Smooth muscle cell (in vitro differentiated cells): ENCODE data around the gene SAMD13. TPM values are rescaled to one million over a fixed set of nuclear protein-coding genes. Genes with fewer than 3 reads are reported as not detected.
A peak's percentile ranks its signal among the peaks of the same experiment; 100 is the strongest.

ENCODE experiments used
- DNase-seq: peaks from one replicate; lab custom pipeline; 2025; ENCODE audit not compliant: unreplicated experiment; lab: John Stamatoyannopoulos, UW
- H2AFZ ChIP-seq: fragments of 200-600 bp; sonication (generic); 2 replicates; pipeline ENCODE4 v1.6.0; 2016; ENCODE audit warnings: antibody characterized with exemption, low read depth, mild to moderate bottlenecking
- H3F3A ChIP-seq: fragments of 200-600 bp; sonication (generic); 2 replicates; pipeline ENCODE4 v1.6.0; 2017; ENCODE audit warnings: antibody characterized with exemption, low read depth
- H3K27ac ChIP-seq: fragments of 200-600 bp; sonication (generic); 2 replicates; pipeline ENCODE4 v1.5.1; 2016; ENCODE audit warnings: low read depth, mild to moderate bottlenecking
- H3K27me3 ChIP-seq: fragments of 200-600 bp; sonication (generic); 2 replicates; pipeline ENCODE4 v1.6.1; 2016; ENCODE audit warnings: low read depth, mild to moderate bottlenecking
- H3K36me3 ChIP-seq: fragments of 200-600 bp; sonication (generic); 2 replicates; pipeline ENCODE4 v1.5.1; 2016; ENCODE audit warnings: low read depth
- H3K4me1 ChIP-seq: fragments of 200-600 bp; sonication (generic); 2 replicates; pipeline ENCODE4 v1.5.1; 2016; ENCODE audit warnings: low read depth
- H3K4me2 ChIP-seq: fragments of 200-600 bp; sonication (generic); 2 replicates; pipeline ENCODE4 v1.6.0; 2016; ENCODE audit warnings: mild to moderate bottlenecking
- H3K4me3 ChIP-seq: fragments of 200-600 bp; sonication (generic); 2 replicates; pipeline ENCODE4 v1.5.1; 2016; ENCODE audit warnings: mild to moderate bottlenecking
- H3K79me2 ChIP-seq: fragments of 200-600 bp; sonication (generic); 2 replicates; pipeline ENCODE4 v1.6.0; 2016; ENCODE audit warnings: low read depth, mild to moderate bottlenecking
- H3K9ac ChIP-seq: fragments of 200-600 bp; sonication (generic); 2 replicates; pipeline ENCODE4 v1.6.0; 2016; ENCODE audit warnings: low read depth
- H3K9me3 ChIP-seq: fragments of 200-600 bp; sonication (generic); replicated peaks from 2 replicates; pipeline ENCODE4 v1.5.1; 2016; ENCODE audit warnings: low read depth
- H4K20me1 ChIP-seq: fragments of 200-600 bp; sonication (generic); 2 replicates; pipeline ENCODE4 v1.6.0; 2016; ENCODE audit warnings: low read depth
- WGBS: methylation state at CpG from one replicate; pipeline ENCODE4 v1.1.7; 2016; ENCODE audit warnings: low lambda C conversion rate; 5-methylcytosine and 5-hydroxymethylcytosine counted together
- polyA plus RNA-seq: library from polyadenylated mRNA; unstranded; fragments of >200 nt; fragmentation: Nextera tagmentation; extraction: Ambion mirVana; gene quantifications from 2 replicates; pipeline ENCODE4 v1.2.1, GENCODE V29; 2016
- total RNA-seq: library from RNA; depleted of rRNA; stranded (reverse); fragments of >200 nt; gene quantifications from 2 replicates; pipeline ENCODE4 v1.2.3, GENCODE V29; 2014
- TF ChIP-seq, protein P1 (sequence below): fragments of 200-600 bp; sonication (generic); IDR thresholded peaks from 2 replicates; pipeline ENCODE4 v1.5.1; 2017; ENCODE audit warnings: borderline replicate concordance, mild to moderate bottlenecking, antibody characterized with exemption; ENCODE audit not compliant: insufficient read depth, poor library complexity, severe bottlenecking

SAMD13 gene
- total and polyA plus RNA-seq, 2 experiments from 2014 or later = 0.66 to 2.7 TPM

DNA sequence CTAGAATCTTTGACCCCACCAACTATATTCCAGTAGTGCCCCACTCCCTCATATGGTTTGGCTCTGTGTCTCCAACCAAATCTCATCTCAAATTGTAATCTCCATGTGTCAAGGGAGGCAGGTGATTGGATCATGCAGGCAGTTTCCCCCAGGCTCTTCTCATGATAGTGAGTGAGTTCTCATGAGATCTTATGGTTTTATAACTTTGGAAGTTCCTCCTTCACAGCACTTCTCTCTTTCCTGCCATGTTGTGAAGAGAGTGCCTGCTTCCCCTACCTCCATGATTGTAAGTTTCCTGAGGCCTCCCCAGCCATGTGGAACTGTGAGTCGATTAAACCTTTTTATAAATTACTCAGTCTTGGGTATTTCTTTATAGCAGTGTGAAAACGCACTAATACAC, 7.7 kb upstream of the SAMD13 start:
- H3K27me3 ChIP-seq = no peaks in the 10 kb centered on the region
- no peak overlapping the region for H2AFZ ChIP-seq
- H4K20me1 ChIP-seq = no peaks in the 10 kb centered on the region
- H3F3A ChIP-seq = peaks cover 4% of the 10 kb centered on the region
- WGBS = 96% methylated on average over 2 of the region's 2 CpGs
- TF ChIP-seq, protein P1, sequence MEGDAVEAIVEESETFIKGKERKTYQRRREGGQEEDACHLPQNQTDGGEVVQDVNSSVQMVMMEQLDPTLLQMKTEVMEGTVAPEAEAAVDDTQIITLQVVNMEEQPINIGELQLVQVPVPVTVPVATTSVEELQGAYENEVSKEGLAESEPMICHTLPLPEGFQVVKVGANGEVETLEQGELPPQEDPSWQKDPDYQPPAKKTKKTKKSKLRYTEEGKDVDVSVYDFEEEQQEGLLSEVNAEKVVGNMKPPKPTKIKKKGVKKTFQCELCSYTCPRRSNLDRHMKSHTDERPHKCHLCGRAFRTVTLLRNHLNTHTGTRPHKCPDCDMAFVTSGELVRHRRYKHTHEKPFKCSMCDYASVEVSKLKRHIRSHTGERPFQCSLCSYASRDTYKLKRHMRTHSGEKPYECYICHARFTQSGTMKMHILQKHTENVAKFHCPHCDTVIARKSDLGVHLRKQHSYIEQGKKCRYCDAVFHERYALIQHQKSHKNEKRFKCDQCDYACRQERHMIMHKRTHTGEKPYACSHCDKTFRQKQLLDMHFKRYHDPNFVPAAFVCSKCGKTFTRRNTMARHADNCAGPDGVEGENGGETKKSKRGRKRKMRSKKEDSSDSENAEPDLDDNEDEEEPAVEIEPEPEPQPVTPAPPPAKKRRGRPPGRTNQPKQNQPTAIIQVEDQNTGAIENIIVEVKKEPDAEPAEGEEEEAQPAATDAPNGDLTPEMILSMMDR = no peak
- H3K4me2 ChIP-seq = no peak overlapping the region
- no peaks in the 10 kb centered on the region for H3K9me3 ChIP-seq
- H3K4me1 ChIP-seq = no peaks in the 10 kb centered on the region
- H3K36me3 ChIP-seq = no peaks in the 10 kb centered on the region
- no peaks in the 10 kb centered on the region for H3K79me2 ChIP-seq
- H3K9ac ChIP-seq = no peak overlapping the region
- no peak overlapping the region for H3K4me3 ChIP-seq
- H3K27ac ChIP-seq = no peak overlapping the region
- DNase-seq = no peak

DNA sequence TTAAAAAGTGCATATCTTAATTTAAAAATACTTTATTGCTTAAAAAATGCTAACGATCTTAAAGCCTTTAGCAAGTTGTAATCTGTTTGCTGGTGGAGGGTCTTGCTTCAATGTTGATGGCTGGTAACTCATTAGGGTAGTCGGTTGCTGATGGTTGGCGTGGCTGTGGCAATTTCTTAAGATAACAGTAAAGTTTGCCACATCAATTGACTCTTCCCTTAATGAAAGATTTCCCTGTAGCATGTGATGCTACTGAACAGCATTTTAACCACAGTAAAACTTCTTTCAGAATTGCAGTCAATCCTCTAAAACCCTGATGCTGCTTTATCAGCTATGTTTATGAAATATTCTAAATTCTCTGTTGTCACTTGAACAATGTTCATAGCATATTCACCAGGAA, 6.8 kb upstream of the SAMD13 start:
- Histone ChIP-seq H4K20me1 (no peaks in the 10 kb centered on the region), H3K27me3 (no peaks in the 10 kb centered on the region), H3K4me2 (no peak overlapping the region), H3K79me2 (no peaks in the 10 kb centered on the region), H3K9ac (no peak overlapping the region), H3K9me3 (no peaks in the 10 kb centered on the region), H3K27ac (no peak overlapping the region), H3F3A (peaks cover 10% of the 10 kb centered on the region), H3K4me3 (no peak overlapping the region), H2AFZ (no peak overlapping the region), H3K36me3 (no peaks in the 10 kb centered on the region), H3K4me1 (peaks cover 7% of the 10 kb centered on the region)
- 89% methylated on average over 3 of the region's 3 CpGs for WGBS
- no peak for DNase-seq
- TF ChIP-seq, protein P1 = no peak

DNA sequence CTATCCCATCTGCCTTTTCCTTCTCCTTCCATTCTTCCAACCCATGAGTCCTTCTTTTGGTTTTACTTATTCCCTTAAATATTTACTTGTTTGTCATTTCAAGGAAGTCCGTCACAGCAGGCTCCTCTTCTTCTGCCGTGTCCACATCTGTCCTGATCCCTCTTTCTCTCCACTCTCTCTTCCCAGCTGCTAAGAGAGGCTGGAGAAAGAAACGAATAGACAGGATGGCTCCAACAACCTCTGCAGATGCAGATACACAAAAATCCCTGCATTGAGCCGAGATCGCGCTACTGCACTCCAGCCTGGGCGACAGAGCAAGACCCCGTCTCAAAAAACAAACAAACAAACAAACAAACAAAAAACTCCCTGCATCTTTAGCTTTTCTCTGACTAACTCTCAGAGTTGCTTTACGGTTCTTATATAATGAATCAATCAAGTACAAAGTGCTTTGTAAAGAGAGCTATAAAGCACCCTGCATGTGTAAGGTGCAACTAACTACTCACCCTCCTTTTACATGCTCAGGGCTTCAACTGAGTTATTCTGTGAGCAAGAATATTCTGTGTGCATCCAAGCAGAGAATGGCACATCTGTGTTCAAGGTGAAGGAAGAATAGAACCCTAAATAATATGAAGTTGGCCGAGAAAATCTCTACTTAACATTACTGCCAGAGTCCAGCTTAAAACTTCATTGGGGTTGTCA, 3.8 kb upstream of the SAMD13 start:
- H3K9ac ChIP-seq = no peak overlapping the region
- 83% methylated on average over 10 of the region's 10 CpGs for WGBS

More for the DNA sequence above, 3.8 kb upstream of the SAMD13 start:
- Histone ChIP-seq H4K20me1 (no peaks in the 10 kb centered on the region), H3K4me3 (peak overlapping the region; percentile 99), H3K36me3 (no peaks in the 10 kb centered on the region), H3K27ac (no peak overlapping the region), H3K4me1 (peaks cover 35% of the 10 kb centered on the region), H3K4me2 (peak overlapping the region; percentile 99), H3F3A (peaks cover 14% of the 10 kb centered on the region), H2AFZ (peak overlapping the region; percentile 100), H3K9me3 (no peaks in the 10 kb centered on the region), H3K27me3 (no peaks in the 10 kb centered on the region), H3K79me2 (no peaks in the 10 kb centered on the region)
- TF ChIP-seq, protein P1 = no peak
- DNase-seq = no peak
